GM21576 (cell line): Measurements from ENCODE around the gene MEIS2.

Source experiments
- ATAC-seq: cut with Tn5 transposase; IDR thresholded peaks from one replicate; pipeline ENCODE4 v1.9.1; 2021; ENCODE audit warnings: mild to moderate bottlenecking, moderate library complexity; ENCODE audit not compliant: unreplicated experiment

Gene MEIS2

DNA sequence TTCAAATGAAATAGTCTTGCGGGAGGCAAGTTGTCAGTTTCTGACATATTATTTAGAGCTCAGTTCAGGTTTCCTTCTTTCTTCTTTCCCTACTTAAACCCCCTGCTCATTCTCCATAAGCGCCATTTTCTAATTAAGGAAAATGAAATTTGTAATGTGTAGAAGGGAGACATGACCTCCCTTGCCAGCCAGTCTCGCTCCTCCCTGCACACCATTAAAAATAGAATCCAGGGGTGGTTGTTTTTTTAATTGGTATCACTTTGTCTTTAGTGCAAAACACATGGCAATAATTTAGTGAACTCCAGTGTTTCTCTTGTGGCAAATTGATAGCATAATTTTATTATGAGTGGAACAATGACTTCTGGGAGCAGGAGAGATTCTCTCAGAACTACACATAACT lies 160.1 kb downstream of the MEIS2 start:
- no peak for ATAC-seq

DNA sequence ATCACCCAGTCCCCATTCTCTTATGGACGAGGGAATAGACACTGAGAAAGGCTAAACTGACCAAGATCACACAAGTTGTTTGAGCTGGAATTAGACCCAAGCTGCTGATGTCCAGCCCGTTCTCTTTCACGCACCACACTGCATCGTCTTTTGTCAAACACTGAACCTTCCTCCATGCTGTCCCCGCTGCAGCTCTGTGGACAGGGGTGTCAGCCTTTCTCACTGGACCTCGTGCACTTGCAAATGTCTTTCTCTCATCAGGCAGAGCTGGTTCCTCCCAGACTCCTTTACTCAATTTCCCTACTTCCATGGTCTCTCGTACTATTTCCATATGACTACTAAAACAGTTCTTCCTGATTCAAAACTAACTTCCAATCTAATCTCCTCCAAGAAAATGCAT lies 161.6 kb downstream of the MEIS2 start:
- ATAC-seq: no peak

DNA sequence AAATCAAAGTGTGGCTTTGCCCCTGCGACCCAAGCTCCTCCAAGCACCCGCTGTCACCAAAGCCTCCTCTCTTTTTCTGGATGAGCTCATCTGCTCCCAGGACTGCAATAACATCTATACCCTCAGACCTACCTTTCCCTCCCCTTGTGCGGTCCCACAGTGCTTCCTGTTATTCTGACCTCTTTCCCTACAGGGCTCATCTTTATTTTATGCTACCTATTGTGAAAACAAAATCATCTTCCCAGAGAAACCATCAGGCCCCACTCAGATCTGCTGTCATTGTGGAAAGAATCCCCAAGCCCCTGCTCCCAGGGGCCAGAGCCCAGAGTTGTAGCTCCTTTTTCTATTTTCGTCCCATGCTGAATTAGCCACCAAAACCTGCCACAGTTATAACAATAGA lies 162.2 kb downstream of the MEIS2 start:
- no peak for ATAC-seq

DNA sequence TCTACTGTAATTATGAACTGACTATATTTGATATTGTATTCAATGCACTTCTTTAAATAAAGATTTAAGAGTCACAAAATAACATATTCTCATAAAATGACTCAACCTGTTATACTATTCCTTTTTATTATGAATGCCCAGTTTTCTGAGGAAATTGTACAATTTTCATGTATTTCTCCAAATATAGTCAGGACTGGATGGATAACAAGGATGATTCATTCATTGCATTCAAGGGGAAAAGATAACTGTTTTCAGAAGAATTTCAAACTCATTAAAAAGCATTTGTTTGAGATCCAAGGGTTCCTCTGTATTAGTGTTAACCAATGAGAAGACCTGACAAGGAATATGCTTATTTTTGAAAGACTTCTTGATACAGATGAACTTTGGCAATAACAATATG lies 163.7 kb downstream of the MEIS2 start:
- no peak for ATAC-seq

DNA sequence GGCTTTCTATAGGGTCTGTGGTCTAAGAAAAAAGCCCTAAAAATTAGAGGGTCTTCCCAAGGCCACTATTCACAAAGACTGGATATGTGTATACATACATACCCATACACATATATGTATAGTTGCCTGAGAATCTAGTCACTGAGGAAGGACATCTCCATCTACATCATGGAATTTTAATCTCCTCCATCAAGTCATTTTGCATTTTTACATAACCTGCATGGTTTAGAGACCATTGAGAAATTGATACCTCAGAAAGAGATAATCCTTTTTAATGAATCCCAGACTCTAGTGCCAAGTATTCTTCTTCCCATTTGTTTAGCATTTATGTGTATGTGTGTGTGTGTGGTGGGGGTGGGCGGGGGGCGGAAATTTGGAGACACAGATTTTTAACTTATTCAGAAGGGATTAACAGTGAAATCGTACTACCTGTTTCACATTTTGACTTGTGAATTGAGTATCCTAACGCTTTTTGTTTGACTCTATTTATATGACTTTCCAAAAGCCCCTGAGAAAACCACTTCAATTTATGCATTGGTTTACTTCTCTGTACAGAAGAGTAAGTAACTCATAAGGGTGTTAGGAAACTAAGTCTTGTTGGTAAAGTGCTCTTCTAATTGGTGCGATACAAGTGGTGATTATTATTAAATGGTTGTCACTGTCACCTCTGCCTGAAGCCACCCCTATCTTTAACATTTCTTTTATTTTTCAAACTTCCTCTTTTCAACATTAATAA lies 166.9 kb downstream of the MEIS2 start:
- no peak for ATAC-seq

DNA sequence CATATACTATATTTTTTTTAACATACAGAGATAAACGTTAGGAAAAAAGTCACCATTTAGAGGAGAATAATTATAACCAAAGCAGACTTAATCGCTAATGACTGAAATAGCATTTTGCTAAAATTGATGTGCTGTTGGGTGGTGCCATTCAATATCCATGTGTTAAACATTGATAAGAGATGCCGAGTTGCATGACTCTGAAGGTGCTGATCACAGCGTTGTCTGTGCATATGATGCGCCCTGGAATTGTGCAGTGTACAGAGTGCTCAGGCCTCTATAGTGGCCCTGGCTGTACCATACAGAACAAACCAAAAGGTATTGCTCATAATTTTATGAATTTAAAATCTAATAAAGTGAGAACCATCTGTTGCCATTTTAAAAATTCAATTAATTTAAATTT lies 168.3 kb downstream of the MEIS2 start:
- ATAC-seq: no peak

DNA sequence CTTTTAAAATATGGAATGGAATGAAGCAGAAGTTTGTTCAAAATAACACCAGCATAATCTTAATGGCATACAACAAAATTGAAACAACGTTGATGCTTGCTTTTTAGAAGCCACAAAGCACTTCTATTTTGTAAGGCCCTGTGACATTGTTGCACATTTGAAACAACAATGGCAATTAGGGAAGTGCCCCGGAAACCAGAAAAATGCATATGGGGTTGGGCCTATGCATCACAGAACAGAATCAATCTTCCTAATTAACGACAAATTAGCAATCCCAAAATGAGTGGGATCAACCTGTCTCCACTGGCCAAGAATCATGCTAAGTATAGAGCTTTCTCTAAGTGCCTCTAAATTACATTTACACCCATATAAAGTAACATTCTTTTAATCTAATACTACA lies 168.9 kb downstream of the MEIS2 start:
- ATAC-seq: no peak

DNA sequence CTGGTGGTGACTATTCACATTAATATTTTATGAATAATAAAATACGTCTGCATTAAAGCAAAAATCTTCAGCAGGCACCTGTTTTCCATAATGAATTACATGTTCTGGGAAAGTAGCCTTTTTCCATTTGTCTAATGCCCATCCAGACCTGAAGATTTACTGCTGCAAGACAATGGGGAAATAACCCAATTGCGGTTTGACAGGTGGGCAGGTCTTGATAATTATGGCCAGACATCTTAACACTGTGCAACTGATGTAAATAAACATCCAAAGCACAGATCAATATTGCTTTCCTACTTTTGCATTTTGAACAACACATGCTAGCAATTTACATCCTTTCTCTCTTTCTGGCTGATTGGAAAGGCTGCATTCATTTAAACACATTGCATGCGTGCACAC lies 173.9 kb downstream of the MEIS2 start:
- no peak for ATAC-seq

DNA sequence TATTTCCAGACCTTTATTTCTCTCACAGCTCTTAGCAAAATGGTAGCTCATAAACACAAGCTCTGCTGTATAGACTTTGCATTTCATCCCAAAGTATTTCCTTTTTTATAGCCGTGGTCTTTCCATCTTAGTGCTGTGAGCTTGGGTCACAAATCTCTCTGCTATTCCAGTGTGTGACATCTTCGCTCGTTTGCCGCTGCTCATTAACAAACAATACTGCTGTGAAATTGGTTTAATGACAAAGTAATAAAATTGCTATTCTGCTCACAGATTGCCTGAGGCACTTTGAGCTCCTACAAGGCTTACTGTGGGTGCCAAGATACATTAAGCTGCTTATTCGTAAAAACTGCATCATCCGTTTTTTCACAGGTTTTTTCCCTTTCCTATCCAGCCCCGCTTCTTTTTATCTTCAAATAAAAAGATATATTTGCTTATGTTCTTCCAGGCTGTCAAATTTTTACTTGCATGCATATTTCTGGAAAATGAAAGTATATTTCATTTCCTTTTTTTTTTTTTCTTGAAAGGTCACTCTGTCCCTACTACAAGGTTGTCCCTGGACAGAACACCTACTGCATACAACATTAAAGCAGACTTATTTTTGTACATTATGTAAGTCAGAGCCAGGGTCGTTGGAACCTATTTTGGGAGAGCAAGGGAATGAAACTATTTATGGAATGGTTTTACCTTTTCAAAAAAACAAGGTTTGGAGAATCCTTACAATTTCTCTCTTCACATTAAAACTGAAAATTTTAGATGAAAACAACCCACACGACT lies 174.5 kb downstream of the MEIS2 start:
- no peak for ATAC-seq

DNA sequence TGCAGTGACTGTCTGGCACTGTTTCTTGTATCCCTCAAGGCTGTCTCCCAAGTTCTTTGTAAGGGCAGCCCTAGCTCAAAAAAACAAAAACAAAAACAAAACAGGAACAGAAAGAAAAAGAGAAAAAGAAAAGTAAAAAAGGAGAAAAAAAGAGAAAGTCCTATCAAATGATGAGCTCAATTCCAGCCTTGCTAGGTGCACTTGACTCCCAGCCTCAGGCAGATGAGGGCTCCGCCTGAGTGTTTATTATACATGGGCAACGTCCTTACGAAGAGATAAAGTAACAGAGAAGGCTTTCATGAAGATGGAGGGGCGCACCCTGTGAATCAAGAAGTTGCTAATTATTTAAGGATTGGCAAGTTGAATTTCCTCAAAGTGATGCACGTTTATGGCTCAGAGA lies 175.3 kb downstream of the MEIS2 start:
- ATAC-seq: no peak

DNA sequence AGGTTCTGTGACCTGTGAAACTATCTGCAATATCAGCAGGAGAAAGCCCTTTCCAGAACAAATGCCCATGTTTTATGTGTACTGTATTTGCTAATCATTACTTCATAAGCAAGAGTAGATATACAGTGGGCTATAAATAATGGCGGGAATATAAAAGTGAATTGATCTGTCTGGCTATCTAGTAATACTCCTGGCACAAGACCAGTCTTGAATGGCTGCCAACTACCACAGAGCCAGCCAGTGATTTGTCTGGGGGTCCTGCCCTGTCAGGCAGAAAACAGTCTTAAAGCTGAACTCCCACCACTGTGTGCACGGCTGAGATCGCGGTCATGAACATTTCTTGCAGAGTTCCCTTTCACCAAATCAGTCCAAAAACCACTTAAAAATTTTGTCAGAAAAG lies 176.3 kb downstream of the MEIS2 start:
- no peak for ATAC-seq

DNA sequence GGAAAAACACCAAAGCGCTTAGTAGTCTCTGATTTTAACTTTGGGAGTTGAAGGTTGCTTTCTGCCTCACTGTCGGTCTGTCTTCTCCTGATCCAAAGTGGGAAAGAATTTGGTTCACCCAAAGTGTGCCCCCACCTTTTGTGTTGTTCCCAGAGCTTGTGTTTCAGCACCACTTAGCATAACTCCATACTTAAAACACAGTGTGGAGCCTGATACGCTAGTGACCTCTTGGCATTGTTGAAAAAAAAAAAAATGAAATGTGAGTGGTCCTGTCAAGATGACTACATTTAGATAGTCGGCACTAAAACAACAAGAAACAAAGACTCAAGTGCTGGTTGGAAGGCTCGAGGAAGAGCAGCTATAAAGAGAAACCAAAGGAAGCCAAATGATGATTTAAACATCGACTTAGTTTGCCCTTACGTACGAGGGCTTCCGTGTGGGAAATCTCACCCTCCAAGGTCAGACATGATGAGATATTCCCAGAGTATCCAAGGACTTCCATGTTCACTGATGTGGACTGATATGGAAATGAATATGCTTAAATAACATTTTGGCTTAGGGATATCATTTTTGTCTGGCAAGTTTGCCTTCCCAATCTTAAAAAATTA lies 178.8 kb downstream of the MEIS2 start:
- ATAC-seq: no peak

DNA sequence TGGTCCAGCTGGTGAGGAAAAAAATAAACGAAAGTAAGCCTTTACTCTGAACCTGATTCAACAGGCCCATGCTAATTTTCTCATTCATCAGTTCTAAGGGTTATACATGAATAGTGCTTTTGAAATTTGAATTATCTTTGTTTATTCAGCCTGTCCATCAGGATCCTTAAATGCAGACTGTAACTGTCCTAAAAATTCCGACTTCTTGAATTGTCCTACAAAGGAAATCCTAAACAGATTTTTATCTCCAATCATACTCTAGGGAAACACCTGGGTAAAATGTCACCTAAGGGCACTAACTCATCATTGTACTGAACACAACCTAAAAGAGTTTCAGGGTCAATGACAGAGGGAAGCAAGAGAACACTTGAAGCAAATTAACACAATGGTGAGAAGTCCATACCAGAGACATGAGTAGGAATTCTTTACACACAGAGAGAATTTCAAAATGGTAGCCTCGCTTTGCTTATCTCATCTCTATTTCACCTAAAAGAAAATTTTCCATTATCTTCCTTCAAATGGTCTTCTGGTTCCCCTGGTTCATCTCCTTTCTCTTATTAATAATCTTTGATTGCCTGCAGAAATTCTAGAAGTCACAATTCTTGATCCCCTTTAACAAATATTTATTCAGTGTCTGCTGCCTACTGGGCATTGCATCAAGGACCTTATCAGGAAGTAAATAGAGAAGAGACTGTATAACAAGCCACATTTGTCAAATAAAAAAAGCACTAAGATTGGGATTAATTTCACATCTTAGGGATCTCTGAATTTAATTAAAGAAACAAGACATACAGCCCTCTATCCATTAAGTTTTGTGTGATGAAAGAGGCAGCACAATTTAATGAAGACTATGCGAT lies 182.7 kb downstream of the MEIS2 start:
- ATAC-seq: no peak

DNA sequence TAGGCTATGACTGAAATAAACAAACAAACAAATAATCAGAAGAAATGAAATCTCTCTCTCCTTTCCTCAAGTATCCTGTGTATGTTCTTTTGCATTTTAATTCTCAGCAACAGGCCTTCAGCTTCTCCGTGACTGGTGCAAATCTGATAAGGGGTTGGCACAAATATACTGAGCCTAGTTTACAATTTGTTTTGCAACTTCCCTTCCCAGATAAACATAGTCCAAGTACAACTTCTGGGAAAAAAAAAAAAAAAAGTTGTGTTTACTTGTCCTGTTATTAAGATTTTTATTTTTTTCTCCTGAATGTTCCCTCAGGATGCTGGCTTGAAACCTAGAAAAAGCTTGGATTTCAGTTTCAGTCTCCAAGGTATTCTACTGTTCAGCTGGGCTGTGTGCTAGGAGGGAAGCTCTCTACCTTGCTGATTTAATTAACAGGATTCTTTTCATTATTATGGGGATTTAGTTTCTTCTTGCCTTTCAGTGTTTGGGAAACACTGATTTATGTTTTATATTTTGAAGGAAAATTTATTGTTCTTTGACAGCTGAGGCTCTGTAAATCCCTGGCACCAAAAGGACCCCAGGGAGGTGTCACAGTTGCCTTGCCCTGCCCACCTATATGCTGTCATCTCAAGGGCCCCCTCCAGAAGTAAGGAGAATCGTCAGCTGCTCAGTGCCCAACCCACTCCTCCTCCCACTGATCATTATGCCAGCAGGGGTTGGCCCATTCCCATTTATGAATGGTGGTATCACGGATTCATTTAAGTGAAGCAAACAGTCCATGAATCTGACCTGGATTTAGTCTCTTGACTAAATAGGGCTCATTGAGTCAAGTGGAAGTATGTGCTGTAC lies 185.2 kb downstream of the MEIS2 start:
- ATAC-seq: no peak

DNA sequence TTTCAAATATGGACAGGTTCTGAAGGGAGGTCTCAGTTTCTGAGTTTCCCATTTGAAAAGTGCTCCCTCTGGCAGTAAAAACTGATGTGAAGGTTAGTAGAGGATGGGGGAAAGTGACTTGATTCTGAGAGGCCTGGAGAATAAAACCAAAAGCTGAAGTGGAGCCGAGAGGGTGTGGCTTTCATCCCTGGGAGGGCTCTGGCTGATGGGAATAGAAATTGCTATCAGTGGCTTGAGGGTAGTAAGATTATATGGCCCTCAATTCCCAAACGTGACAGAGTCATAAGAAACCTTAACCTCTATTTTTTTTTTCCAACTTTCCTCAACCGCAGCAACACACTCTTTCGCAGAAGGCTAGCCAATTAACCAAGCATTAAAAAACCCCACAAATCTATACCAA lies 185.9 kb downstream of the MEIS2 start:
- ATAC-seq: no peak

DNA sequence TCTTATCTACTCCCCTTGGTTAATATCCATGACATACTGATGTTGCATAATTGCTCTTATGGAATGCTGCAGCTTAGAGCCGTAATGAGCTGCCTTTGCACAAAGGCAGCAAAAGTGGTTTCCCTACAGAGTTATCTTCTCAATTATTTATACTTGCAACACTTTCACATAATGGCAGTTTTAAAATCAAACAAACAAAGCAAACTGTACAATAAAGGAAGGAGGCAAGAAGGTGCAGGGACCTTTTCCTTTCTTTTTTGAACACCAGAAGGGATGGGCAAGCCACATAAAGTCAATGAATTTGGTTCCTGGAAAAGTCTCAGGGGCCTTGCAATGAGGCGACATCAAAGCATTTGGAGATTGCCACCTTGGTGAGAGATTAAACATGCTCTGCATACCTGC lies 188.0 kb downstream of the MEIS2 start:
- no peak for ATAC-seq

DNA sequence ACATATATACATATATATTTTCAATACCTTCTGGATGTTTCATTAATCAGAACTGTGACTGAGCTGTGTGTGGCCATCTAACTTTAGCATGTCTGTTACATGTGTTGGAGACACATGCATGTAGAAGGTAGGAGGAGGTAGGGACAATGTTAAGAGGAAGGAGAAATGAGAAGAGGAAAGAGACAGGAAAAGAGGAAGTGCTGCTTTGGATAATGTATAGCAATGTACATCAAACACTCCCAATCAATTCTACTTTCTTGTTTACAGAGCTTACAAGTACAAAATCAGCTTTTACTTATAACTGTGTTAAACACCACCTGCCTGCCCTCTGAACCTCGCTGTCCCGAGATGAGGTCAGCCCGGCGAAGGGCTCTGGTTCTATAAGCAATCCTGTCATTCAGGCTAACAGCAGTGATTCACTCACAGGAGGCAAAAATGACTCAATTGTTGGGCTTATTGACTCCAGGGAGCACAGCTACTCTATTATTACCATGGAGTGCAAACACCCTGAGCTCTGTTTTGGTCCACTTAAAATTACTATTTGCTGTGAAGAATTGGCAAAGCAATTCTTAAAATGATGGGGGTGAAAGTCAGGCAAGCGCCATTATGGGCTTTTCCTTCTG lies 188.9 kb downstream of the MEIS2 start:
- ATAC-seq: no peak

DNA sequence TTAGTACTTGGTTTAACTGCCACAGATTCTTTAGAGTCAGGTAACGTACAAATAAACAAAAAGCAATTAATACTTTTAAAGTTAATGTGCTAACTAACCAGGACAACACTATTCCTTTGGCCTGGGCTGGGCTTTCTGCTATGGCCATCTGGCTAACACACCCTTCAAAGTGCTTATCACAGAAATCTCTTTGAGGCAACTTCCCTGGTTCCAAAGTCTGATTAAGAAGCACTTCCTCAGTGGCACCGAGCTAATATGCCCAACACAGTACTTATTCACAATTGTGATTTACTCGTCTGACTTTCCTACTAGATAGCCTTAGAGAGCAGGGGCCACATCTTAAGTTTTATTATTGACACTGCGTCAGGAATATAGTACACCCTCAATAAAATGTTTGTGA lies 191.4 kb downstream of the MEIS2 start:
- ATAC-seq: no peak

DNA sequence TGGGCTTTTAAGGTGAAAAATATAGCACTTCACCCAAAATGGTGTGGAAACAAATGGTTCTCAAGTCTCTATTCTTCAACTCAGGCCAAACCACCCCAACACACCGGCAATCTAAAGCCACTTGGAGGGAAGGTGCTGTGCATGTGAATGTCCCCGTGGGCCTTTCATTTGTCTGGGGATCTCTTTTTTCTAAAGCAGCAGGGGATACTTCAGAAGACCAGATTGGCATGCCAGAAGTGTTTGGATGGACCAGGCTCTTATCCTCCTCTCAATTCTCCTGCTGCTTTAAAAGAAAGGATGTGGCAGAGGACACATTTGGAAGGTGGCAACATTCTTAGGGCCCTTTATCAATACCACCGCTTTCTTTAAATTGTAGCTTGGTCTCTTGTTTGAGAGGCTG lies 193.1 kb downstream of the MEIS2 start:
- ATAC-seq: no peak

DNA sequence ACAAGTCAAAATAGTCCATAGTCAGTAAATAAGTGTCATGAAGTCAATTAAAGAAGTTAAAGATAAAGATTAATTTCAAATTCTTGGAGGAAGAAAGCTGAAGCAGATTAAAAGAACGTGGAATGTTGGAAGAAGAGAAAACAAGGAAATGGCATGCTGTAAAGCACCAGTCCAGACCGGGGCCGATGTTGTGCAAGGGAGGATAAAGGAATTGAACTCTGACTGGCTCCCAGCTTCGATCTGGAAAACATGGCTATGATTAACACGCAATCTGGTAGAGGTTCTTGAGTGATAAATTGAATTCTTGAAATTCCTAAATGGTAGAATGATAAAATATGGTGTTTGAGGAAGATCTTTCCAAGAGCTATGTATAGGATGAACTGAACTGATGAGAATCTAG lies 194.4 kb downstream of the MEIS2 start:
- ATAC-seq: no peak
